BLaER1 treated with 17β-estradiol and CSF1 and Interleukin-3, amounts not matched to agents 10 nM and 100 nM (cell line): Measurements from ENCODE around the gene LRRC75B.

Source experiments
- H3K27ac ChIP-seq, 11 experiments: shearing (Covaris generic); formaldehyde crosslinking; 2 replicates each; pipeline ENCODE4 v1.8.1; 2022
- H3K27me3 ChIP-seq, 11 experiments: shearing (Covaris generic); formaldehyde crosslinking; 2 replicates each; pipeline ENCODE4 v1.8.1; 2022
- H3K36me3 ChIP-seq, 11 experiments: shearing (Covaris generic); formaldehyde crosslinking; 2 replicates each; pipeline ENCODE4 v1.8.1; 2022
- H3K4me1 ChIP-seq, 10 experiments: shearing (Covaris generic); formaldehyde crosslinking; 2 replicates each; pipeline ENCODE4 v1.8.1; 2022
- H3K4me2 ChIP-seq, 11 experiments: shearing (Covaris generic); formaldehyde crosslinking; 2 replicates each; pipeline ENCODE4 v1.8.1; 2022
- H3K4me3 ChIP-seq, 10 experiments: shearing (Covaris generic); formaldehyde crosslinking; 2 replicates each; pipeline ENCODE4 v1.8.1; 2022
- H3K9ac ChIP-seq, 11 experiments: shearing (Covaris generic); formaldehyde crosslinking; 2 replicates each; pipeline ENCODE4 v1.8.1; 2022
- H3K9me3 ChIP-seq, 11 experiments: shearing (Covaris generic); formaldehyde crosslinking; replicated peaks in 1 of 11; 2 replicates each; pipeline ENCODE4 v1.8.1; 2022
- H4K20me1 ChIP-seq, 11 experiments: shearing (Covaris generic); formaldehyde crosslinking; 2 replicates each; pipeline ENCODE4 v1.8.1; 2022
- Cebpa-rat ChIP-seq, 11 experiments: shearing (Covaris generic); IDR thresholded peaks; 2 replicates each; pipeline ENCODE4 v1.8.1; 2022

LRRC75B gene

DNA sequence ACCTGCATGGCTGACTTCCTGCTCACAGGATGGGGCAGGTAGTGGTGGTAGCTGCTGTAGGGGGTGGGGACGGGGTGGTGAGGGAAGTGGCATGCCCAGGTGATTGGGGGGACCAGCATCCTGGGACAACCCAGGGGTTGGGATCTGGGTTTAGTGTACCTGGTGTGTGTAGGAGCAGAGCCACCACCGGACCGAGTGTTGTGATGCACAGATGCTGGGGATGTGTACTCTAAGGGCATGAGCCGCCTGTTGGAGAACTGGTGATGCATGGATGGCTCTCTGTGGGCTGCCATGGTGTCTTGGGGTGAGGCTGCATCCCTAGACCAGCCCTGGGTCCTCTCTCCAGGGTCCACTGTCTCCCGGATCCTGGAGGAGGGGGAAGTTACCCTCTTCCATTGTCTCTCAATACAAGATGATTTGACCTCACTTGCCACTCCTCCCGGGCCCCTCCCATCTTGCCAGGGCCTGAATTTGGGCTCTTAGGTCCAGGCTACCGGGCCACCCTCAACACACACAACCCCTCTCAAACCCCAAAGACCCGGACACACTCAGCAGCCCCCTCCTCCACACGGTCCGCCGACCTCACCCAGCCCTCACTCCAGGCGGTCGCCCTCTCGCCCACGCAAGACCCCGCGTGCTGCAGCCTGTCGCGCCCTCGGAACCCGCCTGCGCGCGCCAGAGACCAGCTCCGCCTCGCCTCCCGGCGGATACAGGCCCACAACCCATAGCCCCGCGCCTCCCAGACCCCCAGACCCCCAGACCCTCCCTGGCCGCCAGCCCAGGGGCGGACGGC, 619 bp downstream of the LRRC75B start:
- peak overlapping the region; percentile 50 to 78 (median 71); a peak in 21 of 22 replicates for H3K9ac ChIP-seq
- H3K4me2 ChIP-seq, result peak overlapping the region; percentile 77 to 91 (median 84)

DNA sequence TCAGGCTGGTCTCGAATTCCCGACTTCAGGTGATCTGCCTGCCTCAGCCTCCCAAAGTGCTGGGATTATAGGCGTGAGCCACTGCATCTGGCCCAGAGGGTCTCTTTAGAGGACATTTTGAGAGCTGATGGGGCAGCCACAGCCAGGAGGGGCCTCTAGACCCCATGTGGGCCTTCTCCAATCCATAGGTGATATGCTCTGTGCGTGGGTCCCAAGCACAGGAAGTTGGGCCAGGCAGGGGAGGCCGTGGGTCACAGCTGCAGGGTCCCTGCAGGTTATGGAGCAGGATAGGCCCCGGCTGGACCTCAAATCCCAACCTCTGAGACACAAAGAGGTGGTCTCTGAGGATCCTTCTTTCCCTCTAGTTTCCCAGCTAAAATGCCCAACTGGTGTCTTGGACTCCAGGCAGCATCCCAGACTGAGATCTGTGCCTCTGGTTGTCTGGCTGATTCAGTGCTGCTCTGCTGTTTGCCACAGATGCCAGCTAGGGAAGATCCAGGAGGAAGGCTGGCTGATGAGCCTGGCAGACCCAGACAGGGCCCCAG, 1.5 kb downstream of the LRRC75B start:
- TF ChIP-seq Cebpa-rat (IDR thresholded peaks at IDR 0.05), result no peak
- no peak overlapping the region for H3K9ac ChIP-seq
- peaks cover 14 to 65% (median 50%) of the 10 kb centered on the region in 10 experiments; a peak in 18 of 20 replicates for H3K4me1 ChIP-seq
- no peaks in the 10 kb centered on the region for H3K9me3 ChIP-seq
- H3K27me3 ChIP-seq, result peaks cover 23 to 34% (median 29%) of the 10 kb centered on the region in 11 experiments
- H3K27ac ChIP-seq, result no peak overlapping the region
- no peak overlapping the region for H3K4me3 ChIP-seq
- 0 out of 22 replicates have a peak, but pooled peaks cover 0 to 5% (median 0%) of the 10 kb centered on the region in 11 experiments for H3K36me3 ChIP-seq
- peaks cover 0 to 56% (median 5%) of the 10 kb centered on the region in 11 experiments; a peak in 11 of 22 replicates for H4K20me1 ChIP-seq
- 0 out of 22 replicates have a peak overlapping the region, but pooled peaks of 1 of the 11 experiments have one; percentile 85 for H3K4me2 ChIP-seq

More for the DNA sequence above, 619 bp downstream of the LRRC75B start:
- peaks cover 0 to 56% (median 5%) of the 10 kb centered on the region in 11 experiments; a peak in 11 of 22 replicates for H4K20me1 ChIP-seq
- H3K27ac ChIP-seq, result peak overlapping the region in 8 of 11 experiments; percentile 13 to 60 (median 35); a peak in 10 of 22 replicates
- 0 out of 22 replicates have a peak, but pooled peaks cover 0 to 5% (median 0%) of the 10 kb centered on the region in 11 experiments for H3K36me3 ChIP-seq
- H3K9me3 ChIP-seq, result no peaks in the 10 kb centered on the region
- peaks cover 14 to 64% (median 49%) of the 10 kb centered on the region in 10 experiments; a peak in 18 of 20 replicates for H3K4me1 ChIP-seq
- peak overlapping the region; percentile 52 to 72 (median 60) for H3K4me3 ChIP-seq
- peaks cover 23 to 34% (median 29%) of the 10 kb centered on the region in 11 experiments for H3K27me3 ChIP-seq
- no peak for TF ChIP-seq Cebpa-rat (IDR thresholded peaks at IDR 0.05)

GRCh38 chr22:24590596-24591173, 2.2 kb downstream of the LRRC75B start:
- H3K9ac ChIP-seq, result no peak overlapping the region
- 0 out of 22 replicates have a peak, but pooled peaks cover 0 to 5% (median 0%) of the 10 kb centered on the region in 11 experiments for H3K36me3 ChIP-seq
- no peak overlapping the region for H3K4me2 ChIP-seq
- H3K27me3 ChIP-seq, result peaks cover 23 to 34% (median 29%) of the 10 kb centered on the region in 11 experiments
- no peaks in the 10 kb centered on the region for H3K9me3 ChIP-seq
- peaks cover 0 to 56% (median 5%) of the 10 kb centered on the region in 11 experiments; a peak in 11 of 22 replicates for H4K20me1 ChIP-seq
- TF ChIP-seq Cebpa-rat (IDR thresholded peaks at IDR 0.05), result no peak
- H3K4me1 ChIP-seq, result peaks cover 14 to 71% (median 51%) of the 10 kb centered on the region in 10 experiments; a peak in 18 of 20 replicates
- no peak overlapping the region for H3K4me3 ChIP-seq
- H3K27ac ChIP-seq, result no peak overlapping the region

DNA sequence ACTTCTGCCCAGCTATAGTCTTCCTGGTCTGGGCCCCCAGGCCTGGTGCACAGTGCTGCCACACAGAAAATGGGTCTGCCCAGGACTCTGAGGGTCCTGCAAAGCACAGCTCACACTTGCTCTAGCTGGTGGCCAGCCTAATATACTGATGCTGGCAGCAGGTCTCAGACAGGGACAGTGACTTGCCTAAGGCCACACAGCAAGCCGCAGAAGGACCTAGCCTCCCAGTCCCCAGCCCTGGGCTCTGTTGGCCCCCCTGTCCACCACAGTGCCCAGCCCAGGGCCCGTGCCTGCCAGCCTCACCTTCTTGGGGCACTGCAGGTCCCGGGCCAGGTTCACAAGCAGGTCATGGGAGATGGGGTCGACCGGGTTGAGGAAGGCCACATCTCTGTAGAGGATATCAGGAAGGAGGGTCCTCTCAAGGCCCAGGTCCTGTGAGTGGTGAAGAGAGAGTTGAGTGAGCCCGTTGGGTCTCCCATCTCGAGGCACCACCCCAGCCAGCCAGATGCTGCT, 3.3 kb downstream of the LRRC75B start:
- H4K20me1 ChIP-seq, result peaks cover 0 to 51% (median 8%) of the 10 kb centered on the region in 11 experiments; a peak in 11 of 22 replicates
- 0 out of 22 replicates have a peak, but pooled peaks cover 0 to 5% (median 0%) of the 10 kb centered on the region in 11 experiments for H3K36me3 ChIP-seq
- H3K4me1 ChIP-seq, result peaks cover 12 to 65% (median 47%) of the 10 kb centered on the region in 10 experiments; a peak in 18 of 20 replicates
- peaks cover 23 to 34% (median 29%) of the 10 kb centered on the region in 11 experiments for H3K27me3 ChIP-seq
- H3K9ac ChIP-seq, result no peak overlapping the region
- no peak for TF ChIP-seq Cebpa-rat (IDR thresholded peaks at IDR 0.05)
- peak overlapping the region in 6 of 11 experiments; percentile 77 to 92 (median 86); a peak in 10 of 22 replicates for H3K4me2 ChIP-seq
- no peak overlapping the region for H3K27ac ChIP-seq
- no peaks in the 10 kb centered on the region for H3K9me3 ChIP-seq
- no peak overlapping the region for H3K4me3 ChIP-seq

DNA sequence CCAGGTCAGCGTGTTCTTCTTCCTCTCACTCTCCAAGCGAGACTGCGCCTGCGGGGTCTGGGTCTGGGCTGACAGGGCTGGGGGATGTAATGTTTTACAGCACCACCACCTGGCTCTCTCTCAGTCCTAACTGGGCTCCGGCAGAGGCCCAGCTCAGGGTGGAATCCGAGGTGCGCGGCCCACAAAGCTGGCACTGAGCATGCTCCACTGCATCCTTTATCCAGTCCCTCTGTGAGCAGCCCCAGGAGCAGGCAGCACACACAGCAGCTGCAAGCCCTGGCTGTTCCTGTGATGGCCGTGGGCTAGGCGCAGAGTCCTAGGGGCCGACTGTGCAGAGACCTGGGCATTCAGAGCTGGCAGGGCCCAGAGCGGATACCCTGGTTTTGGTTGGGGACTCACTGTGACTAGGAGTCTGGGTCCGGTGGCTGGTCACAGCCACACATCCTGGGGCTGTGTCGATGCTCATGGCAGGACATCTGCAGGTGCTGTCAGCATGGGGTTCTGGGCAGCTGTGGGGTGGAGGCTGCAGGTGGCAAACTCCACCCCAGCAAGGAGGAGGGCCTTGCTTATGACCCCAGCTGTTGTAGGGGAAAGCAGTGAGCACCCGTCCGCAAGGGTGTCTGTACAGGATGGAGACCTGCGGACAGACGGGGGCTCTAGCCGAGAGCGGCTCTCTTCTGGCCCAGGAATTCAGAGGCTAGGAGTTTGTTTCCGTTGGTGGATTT, 4.0 kb downstream of the LRRC75B start:
- Histone ChIP-seq H3K36me3 (0 out of 22 replicates have a peak, but pooled peaks cover 0 to 5% (median 0%) of the 10 kb centered on the region in 11 experiments), H3K27me3 (peaks cover 23 to 30% (median 27%) of the 10 kb centered on the region in 11 experiments), H3K27ac (no peak overlapping the region; a peak in 1 of 22 replicates), H3K4me1 (peaks cover 8 to 58% (median 40%) of the 10 kb centered on the region in 10 experiments; a peak in 18 of 20 replicates), H4K20me1 (peaks cover 0 to 48% (median 8%) of the 10 kb centered on the region in 11 experiments; a peak in 10 of 22 replicates), H3K4me3 (no peak overlapping the region), H3K9me3 (no peaks in the 10 kb centered on the region), H3K9ac (peak overlapping the region in 10 of 11 experiments; percentile 5 to 68 (median 34); a peak in 9 of 22 replicates), H3K4me2 (peak overlapping the region; percentile 43 to 92 (median 77))
- TF ChIP-seq Cebpa-rat (IDR thresholded peaks at IDR 0.05), result no peak

- peak overlapping the region in 10 of 11 experiments; percentile 5 to 68 (median 34); a peak in 10 of 22 replicates for H3K9ac ChIP-seq
These were observed 4.5 kb downstream of the LRRC75B start for GRCh38 chr22:24588381-24588756.

DNA sequence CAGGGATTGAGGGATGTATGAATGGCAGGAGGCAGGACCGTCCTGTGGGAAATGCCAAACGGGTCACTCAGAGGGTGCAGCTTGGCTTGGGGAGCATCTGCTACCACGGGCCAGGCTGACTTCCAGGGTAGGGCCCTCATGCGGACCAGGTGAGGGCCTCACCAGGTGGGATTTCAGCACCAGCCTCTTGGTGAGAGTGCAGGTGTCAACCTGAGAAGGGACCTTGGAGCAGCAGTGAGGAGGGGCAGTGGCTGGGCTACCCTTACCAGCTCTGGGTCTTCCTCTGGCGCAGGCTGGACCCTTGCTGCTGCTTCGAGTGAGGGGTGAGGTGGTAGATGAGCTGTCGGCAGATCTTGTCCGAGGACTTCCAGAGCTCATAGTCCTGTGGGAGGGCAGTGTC, 4.9 kb downstream of the LRRC75B start:
- H3K9me3 ChIP-seq, result no peaks in the 10 kb centered on the region
- no peak overlapping the region for H3K27ac ChIP-seq

More at GRCh38 chr22:24588381-24588756, 4.5 kb downstream of the LRRC75B start:
- peak overlapping the region in 1 of 11 experiments; percentile 13; a peak in 1 of 22 replicates for H3K27ac ChIP-seq
- peaks cover 0 to 46% (median 12%) of the 10 kb centered on the region in 11 experiments; a peak in 10 of 22 replicates for H4K20me1 ChIP-seq
- no peak for TF ChIP-seq Cebpa-rat (IDR thresholded peaks at IDR 0.05)
- H3K36me3 ChIP-seq, result 0 out of 22 replicates have a peak, but pooled peaks cover 0 to 5% (median 0%) of the 10 kb centered on the region in 11 experiments
- no peak overlapping the region for H3K4me3 ChIP-seq
- no peaks in the 10 kb centered on the region for H3K9me3 ChIP-seq
- peak overlapping the region; percentile 43 to 92 (median 77) for H3K4me2 ChIP-seq
- peaks cover 8 to 53% (median 36%) of the 10 kb centered on the region in 10 experiments; a peak in 18 of 20 replicates for H3K4me1 ChIP-seq
- peaks cover 19 to 24% (median 22%) of the 10 kb centered on the region in 11 experiments for H3K27me3 ChIP-seq

More for the DNA sequence above, 4.9 kb downstream of the LRRC75B start:
- 0 out of 22 replicates have a peak, but pooled peaks cover 0 to 5% (median 0%) of the 10 kb centered on the region in 11 experiments for H3K36me3 ChIP-seq
- H4K20me1 ChIP-seq, result peaks cover 0 to 46% (median 15%) of the 10 kb centered on the region in 11 experiments; a peak in 10 of 22 replicates
- no peak for TF ChIP-seq Cebpa-rat (IDR thresholded peaks at IDR 0.05)
- H3K9ac ChIP-seq, result peak overlapping the region in 6 of 11 experiments; percentile 7 to 68 (median 51); a peak in 8 of 22 replicates
- H3K4me1 ChIP-seq, result peaks cover 8 to 49% (median 32%) of the 10 kb centered on the region in 10 experiments; a peak in 18 of 20 replicates
- no peak overlapping the region for H3K4me3 ChIP-seq
- H3K27me3 ChIP-seq, result peaks cover 15 to 20% (median 17%) of the 10 kb centered on the region in 11 experiments
- H3K4me2 ChIP-seq, result peak overlapping the region in 10 of 11 experiments; percentile 43 to 92 (median 80); a peak in 20 of 22 replicates
